Stomach smooth muscle (tissue), 2 donors: ENCODE measurements around the gene NR4A2.

Experiments used
- H3K27ac ChIP-seq: one replicate; pipeline ENCODE4 v1.7.0; 2013; ENCODE audit warnings: mild to moderate bottlenecking, low read length, inconsistent platforms
- H3K27me3 ChIP-seq, 2 donors: one replicate each; pipeline ENCODE4 v1.7.0; 2013; ENCODE audit warnings: low read length in 2 of 2; ENCODE audit not compliant: insufficient read depth in 2 of 2, control insufficient read depth in 1 of 2
- H3K36me3 ChIP-seq, 2 donors: one replicate each; pipeline ENCODE4 v1.7.0; 2013; ENCODE audit warnings: low read length in 2 of 2; ENCODE audit not compliant: control insufficient read depth in 2 of 2, insufficient read depth in 2 of 2
- H3K4me1 ChIP-seq: one replicate; pipeline ENCODE4 v1.7.0; 2013; ENCODE audit warnings: low read length; ENCODE audit not compliant: control insufficient read depth, insufficient read depth
- H3K4me3 ChIP-seq, 2 donors: one replicate each; pipeline ENCODE4 v1.7.0; 2013; ENCODE audit warnings: low read length in 2 of 2
- H3K9ac ChIP-seq, 2 donors: one replicate each; pipeline ENCODE4 v1.7.0; 2013; ENCODE audit warnings: low read length in 2 of 2, mild to moderate bottlenecking in 1 of 2
- H3K9me3 ChIP-seq, 2 donors: one replicate each; pipeline ENCODE4 v1.7.0; 2013; ENCODE audit warnings: low read length in 2 of 2; ENCODE audit not compliant: control insufficient read depth in 2 of 2
- donor health status: healthy.
- donor health status: Pancreatic carcinoma.

Gene NR4A2

GRCh38 chr2:156329031-156329926, 3.2 kb downstream of the NR4A2 start:
- Histone ChIP-seq H3K4me3 (no peak overlapping the region), H3K4me1 (peaks cover 26% of the 10 kb centered on the region), H3K27me3 (peaks cover 0 to 24% of the 10 kb centered on the region in 2 donors), H3K9me3 (no peaks in the 10 kb centered on the region), H3K27ac (no peak overlapping the region), H3K9ac (no peak overlapping the region), H3K36me3 (peaks cover 11 to 22% of the 10 kb centered on the region in 2 donors)

- Histone ChIP-seq H3K36me3 (peaks cover 11 to 22% of the 10 kb centered on the region in 2 donors), H3K9me3 (no peaks in the 10 kb centered on the region), H3K4me3 (no peak overlapping the region), H3K27me3 (peaks cover 1 to 35% of the 10 kb centered on the region in 2 donors), H3K27ac (no peak overlapping the region), H3K9ac (no peak overlapping the region), H3K4me1 (peaks cover 23% of the 10 kb centered on the region)
These were observed 4.5 kb downstream of the NR4A2 start for GRCh38 chr2:156327835-156328695.

GRCh38 chr2:156326526-156327095, 5.9 kb downstream of the NR4A2 start:
- Histone ChIP-seq H3K9ac (no peak overlapping the region), H3K27me3 (peaks cover 16 to 49% of the 10 kb centered on the region in 2 donors), H3K27ac (no peak overlapping the region), H3K9me3 (no peaks in the 10 kb centered on the region), H3K4me1 (peaks cover 16% of the 10 kb centered on the region), H3K36me3 (peaks cover 11 to 22% of the 10 kb centered on the region in 2 donors), H3K4me3 (no peak overlapping the region)

- Histone ChIP-seq H3K4me3 (no peak overlapping the region), H3K9me3 (no peaks in the 10 kb centered on the region), H3K36me3 (peaks cover 11 to 22% of the 10 kb centered on the region in 2 donors), H3K27ac (no peak overlapping the region), H3K9ac (no peak overlapping the region), H3K27me3 (peaks cover 18 to 56% of the 10 kb centered on the region in 2 donors), H3K4me1 (peaks cover 16% of the 10 kb centered on the region)
These were observed 6.6 kb downstream of the NR4A2 start for GRCh38 chr2:156325688-156326525.

- Histone ChIP-seq H3K36me3 (peaks cover 11 to 21% of the 10 kb centered on the region in 2 donors), H3K27me3 (peaks cover 23 to 59% of the 10 kb centered on the region in 2 donors), H3K9me3 (no peaks in the 10 kb centered on the region), H3K27ac (no peak overlapping the region), H3K9ac (no peak overlapping the region), H3K4me1 (peaks cover 19% of the 10 kb centered on the region), H3K4me3 (no peak overlapping the region)
These were observed 8.8 kb downstream of the NR4A2 start for GRCh38 chr2:156323754-156324153.

- peaks cover 11 to 15% of the 10 kb centered on the region in 2 donors for H3K36me3 ChIP-seq
- H3K9ac ChIP-seq, result no peak overlapping the region
- H3K9me3 ChIP-seq, result no peaks in the 10 kb centered on the region
- peaks cover 19% of the 10 kb centered on the region for H3K4me1 ChIP-seq
- peaks cover 23 to 55% of the 10 kb centered on the region in 2 donors for H3K27me3 ChIP-seq
- H3K27ac ChIP-seq, result no peak overlapping the region
- H3K4me3 ChIP-seq, result peak overlapping the region; percentile 7 to 68
These were observed 9.8 kb downstream of the NR4A2 start for GRCh38 chr2:156322686-156323231.

- peak overlapping the region; percentile 7 to 68 for H3K4me3 ChIP-seq
- H3K27me3 ChIP-seq, result peaks cover 23 to 53% of the 10 kb centered on the region in 2 donors
- peaks cover 19% of the 10 kb centered on the region for H3K4me1 ChIP-seq
- H3K36me3 ChIP-seq, result peaks cover 10 to 12% of the 10 kb centered on the region in 2 donors
- H3K27ac ChIP-seq, result no peak overlapping the region
- no peak overlapping the region for H3K9ac ChIP-seq
- H3K9me3 ChIP-seq, result no peaks in the 10 kb centered on the region
These were observed 10.4 kb downstream of the NR4A2 start for GRCh38 chr2:156322051-156322685.

GRCh38 chr2:156321243-156321904, 11.1 kb downstream of the NR4A2 start:
- Histone ChIP-seq H3K27ac (no peak overlapping the region), H3K4me3 (peak overlapping the region; percentile 26 to 68), H3K4me1 (peaks cover 19% of the 10 kb centered on the region), H3K9ac (no peak overlapping the region), H3K9me3 (no peaks in the 10 kb centered on the region), H3K27me3 (peaks cover 23 to 54% of the 10 kb centered on the region in 2 donors), H3K36me3 (peaks cover 6 to 8% of the 10 kb centered on the region in 2 donors)

GRCh38 chr2:156320486-156321098, 11.9 kb downstream of the NR4A2 start:
- peak overlapping the region; percentile 15 to 68 for H3K4me3 ChIP-seq
- no peak overlapping the region for H3K9ac ChIP-seq
- peaks cover 0 to under 1% of the 10 kb centered on the region in 2 donors for H3K36me3 ChIP-seq
- H3K27me3 ChIP-seq, result peaks cover 23 to 54% of the 10 kb centered on the region in 2 donors
- H3K27ac ChIP-seq, result no peak overlapping the region
- no peaks in the 10 kb centered on the region for H3K9me3 ChIP-seq
- H3K4me1 ChIP-seq, result peaks cover 19% of the 10 kb centered on the region
